ENCODE data around the gene CXCL14. TPM values are rescaled to one million over a fixed set of nuclear protein-coding genes. Genes with fewer than 3 reads are reported as not detected.
A peak's percentile ranks its signal among the peaks of the same experiment; 100 is the strongest.
"Not testable (repeated sequence)": the region's sequence is repeated elsewhere in the genome, so short reads cannot be mapped to it uniquely, and the experiment has no call there.

Gene CXCL14
- total RNA-seq, 1 donor from 2014 or later = 0.26 TPM

GRCh38 chr5:135535420-135535819 lies 43.4 kb downstream of the CXCL14 start:
- Histone ChIP-seq H3K27me3 (ENCODE audit: control insufficient read depth, insufficient read depth, low read length) (peaks cover 67% of the 10 kb centered on the region), H3K4me3 (ENCODE audit: low read depth, low read length) (no peak overlapping the region), H3K36me3 (ENCODE audit: control insufficient read depth, insufficient read depth, low read length) (no peaks in the 10 kb centered on the region)
- no peak for DNase-seq (ENCODE audit: low read depth)
- FAIRE-seq = no peak
- TF ChIP-seq, protein P1, sequence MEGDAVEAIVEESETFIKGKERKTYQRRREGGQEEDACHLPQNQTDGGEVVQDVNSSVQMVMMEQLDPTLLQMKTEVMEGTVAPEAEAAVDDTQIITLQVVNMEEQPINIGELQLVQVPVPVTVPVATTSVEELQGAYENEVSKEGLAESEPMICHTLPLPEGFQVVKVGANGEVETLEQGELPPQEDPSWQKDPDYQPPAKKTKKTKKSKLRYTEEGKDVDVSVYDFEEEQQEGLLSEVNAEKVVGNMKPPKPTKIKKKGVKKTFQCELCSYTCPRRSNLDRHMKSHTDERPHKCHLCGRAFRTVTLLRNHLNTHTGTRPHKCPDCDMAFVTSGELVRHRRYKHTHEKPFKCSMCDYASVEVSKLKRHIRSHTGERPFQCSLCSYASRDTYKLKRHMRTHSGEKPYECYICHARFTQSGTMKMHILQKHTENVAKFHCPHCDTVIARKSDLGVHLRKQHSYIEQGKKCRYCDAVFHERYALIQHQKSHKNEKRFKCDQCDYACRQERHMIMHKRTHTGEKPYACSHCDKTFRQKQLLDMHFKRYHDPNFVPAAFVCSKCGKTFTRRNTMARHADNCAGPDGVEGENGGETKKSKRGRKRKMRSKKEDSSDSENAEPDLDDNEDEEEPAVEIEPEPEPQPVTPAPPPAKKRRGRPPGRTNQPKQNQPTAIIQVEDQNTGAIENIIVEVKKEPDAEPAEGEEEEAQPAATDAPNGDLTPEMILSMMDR (IDR thresholded peaks at IDR 0.05; ENCODE audit: insufficient read depth, low read length, severe bottlenecking) = no peak

DNA sequence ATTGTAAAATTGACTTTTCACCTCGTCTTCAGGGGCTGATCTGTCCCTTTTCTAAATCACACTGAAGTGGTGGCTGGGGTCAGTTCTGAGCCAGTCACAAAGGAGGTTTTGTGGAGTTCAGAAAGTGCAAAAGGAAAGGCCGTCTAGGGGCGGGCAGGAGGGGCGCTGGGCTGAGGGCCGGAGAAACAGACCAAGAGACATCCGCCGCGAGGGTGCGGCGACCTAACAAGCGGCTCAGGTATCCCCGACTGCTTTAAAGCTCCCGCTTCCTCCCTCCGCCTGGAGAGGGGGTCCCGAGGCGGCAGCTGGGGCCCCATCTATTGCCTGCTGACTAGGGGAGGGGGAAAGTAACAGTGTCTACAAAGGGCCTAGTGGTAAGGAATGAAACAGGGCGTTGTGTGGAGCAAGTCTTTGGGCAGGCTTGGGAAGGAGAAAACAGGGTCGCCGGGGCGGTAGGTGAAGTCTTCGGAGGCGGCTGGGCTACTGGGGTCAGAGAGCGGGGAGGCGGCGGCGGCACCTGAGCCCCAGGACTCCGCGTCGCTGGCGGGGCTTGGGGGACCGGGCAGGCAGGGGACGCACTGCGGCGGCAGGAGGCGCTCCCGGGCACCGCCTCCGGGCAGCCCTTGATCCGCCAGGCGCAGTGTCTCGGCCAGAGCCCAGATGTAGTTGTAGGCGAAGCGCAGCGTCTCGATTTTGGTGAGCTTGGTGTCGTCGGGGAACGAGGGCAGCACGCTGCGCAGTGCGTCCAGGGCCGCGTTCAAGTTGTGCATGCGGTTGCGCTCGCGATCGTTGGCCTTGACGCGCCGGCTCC lies 44.0 kb downstream of the CXCL14 start:
- H3K27me3 ChIP-seq (ENCODE audit: control insufficient read depth, insufficient read depth, low read length) = peaks cover 64% of the 10 kb centered on the region
- H3K4me3 ChIP-seq (ENCODE audit: low read depth, low read length) = no peak overlapping the region
- TF ChIP-seq, protein P1 (IDR thresholded peaks at IDR 0.05; ENCODE audit: insufficient read depth, low read length, severe bottlenecking) = peak; percentile 33
- DNase-seq (ENCODE audit: low read depth) (no peak), FAIRE-seq (no peak)
- H3K36me3 ChIP-seq (ENCODE audit: control insufficient read depth, insufficient read depth, low read length) = no peaks in the 10 kb centered on the region

DNA sequence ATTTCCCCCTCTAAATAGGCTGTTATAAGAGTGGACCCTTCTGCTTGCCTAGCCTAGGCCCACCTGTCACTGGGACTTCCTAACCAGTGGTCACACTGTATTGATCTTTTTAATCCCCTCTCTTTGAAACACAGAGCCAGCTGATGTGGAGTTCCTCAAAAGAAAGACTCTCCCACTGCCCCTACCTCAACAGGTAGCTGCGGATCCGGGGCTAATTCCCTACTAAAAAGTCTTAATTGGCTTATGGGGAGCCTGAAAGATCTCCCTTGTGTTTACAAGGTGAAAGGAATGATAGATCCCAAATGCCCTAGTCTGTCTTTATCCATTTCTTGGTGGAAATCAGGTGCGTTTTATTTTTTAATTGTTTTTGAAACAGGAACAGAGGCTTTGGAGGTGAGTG lies 45.0 kb downstream of the CXCL14 start:
- FAIRE-seq = no peak
- Histone ChIP-seq H3K4me3 (ENCODE audit: low read depth, low read length) (no peak overlapping the region), H3K36me3 (ENCODE audit: control insufficient read depth, insufficient read depth, low read length) (no peaks in the 10 kb centered on the region), H3K27me3 (ENCODE audit: control insufficient read depth, insufficient read depth, low read length) (peaks cover 60% of the 10 kb centered on the region)
- no peak for DNase-seq (ENCODE audit: low read depth)
- TF ChIP-seq, protein P1 (IDR thresholded peaks at IDR 0.05; ENCODE audit: insufficient read depth, low read length, severe bottlenecking) = no peak

DNA sequence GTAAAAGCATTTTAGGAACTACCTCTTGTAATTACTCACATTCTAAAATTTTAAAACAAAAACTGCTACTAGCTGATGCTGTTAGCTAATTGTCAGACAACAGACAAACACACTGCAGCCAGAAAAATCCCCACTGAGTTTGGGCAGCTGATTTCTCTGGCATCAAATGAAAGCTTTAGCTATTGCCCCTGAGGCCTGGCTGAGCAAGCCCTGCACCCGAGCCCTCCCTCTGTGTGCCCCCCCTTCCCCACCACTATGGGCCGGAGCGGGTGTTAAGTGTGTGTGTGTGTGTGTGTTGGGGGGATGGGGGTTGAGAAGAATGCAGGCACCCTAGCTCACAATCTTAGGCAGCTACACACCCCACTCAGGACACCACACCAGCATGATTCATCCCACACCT lies 45.5 kb downstream of the CXCL14 start:
- DNase-seq (ENCODE audit: low read depth) = no peak
- TF ChIP-seq, protein P1 (IDR thresholded peaks at IDR 0.05; ENCODE audit: insufficient read depth, low read length, severe bottlenecking) = no peak
- no peaks in the 10 kb centered on the region for H3K36me3 ChIP-seq (ENCODE audit: control insufficient read depth, insufficient read depth, low read length)
- no peak for FAIRE-seq
- peaks cover 61% of the 10 kb centered on the region for H3K27me3 ChIP-seq (ENCODE audit: control insufficient read depth, insufficient read depth, low read length)
- no peak overlapping the region for H3K4me3 ChIP-seq (ENCODE audit: low read depth, low read length)

DNA sequence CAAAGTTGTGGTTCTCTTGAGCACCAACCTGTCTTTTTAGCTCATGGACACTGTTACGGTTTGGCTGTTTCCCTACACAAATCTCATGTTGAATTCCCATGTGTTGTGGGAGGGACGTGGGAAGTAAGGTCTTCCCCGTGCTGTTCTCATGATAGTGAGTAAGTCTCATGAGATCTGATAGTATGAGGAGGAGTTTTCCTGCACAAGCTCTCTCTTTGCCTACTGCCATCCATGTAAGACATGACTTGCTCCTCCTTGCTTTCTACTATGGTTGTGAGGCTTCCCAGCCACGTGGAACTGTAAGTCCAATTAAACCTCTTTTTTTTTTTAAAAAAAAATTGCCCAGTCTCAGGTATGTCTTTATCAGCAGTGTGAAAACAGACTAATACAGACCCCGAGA lies 49.2 kb downstream of the CXCL14 start:
- not testable (repeated sequence) for DNase-seq (ENCODE audit: low read depth); H3K36me3 ChIP-seq (ENCODE audit: control insufficient read depth, insufficient read depth, low read length); FAIRE-seq; H3K4me3 ChIP-seq (ENCODE audit: low read depth, low read length)
- H3K27me3 ChIP-seq (ENCODE audit: control insufficient read depth, insufficient read depth, low read length) = peaks cover 37% of the 10 kb centered on the region

DNA sequence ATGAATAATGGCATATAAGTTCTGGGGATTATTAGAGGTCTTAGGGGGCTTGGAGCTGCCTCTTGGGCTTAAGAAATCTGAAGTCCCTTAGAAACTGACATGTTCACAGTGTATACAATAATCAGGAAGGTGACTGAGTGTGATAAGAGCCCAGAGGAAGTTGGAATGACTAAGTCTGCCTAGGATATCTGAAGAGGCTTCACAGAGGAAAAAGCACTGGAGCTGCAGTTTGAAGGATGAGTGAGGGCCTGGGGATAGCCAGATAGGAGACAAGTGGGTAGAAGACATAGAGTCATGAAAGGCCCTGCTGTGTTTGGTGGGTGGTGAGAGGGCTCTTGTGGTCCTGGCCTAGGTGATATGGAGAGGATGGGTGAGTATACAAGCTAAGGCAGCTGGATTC lies 51.9 kb downstream of the CXCL14 start:
- TF ChIP-seq, protein P1 (IDR thresholded peaks at IDR 0.05; ENCODE audit: insufficient read depth, low read length, severe bottlenecking) = no peak
- no peak for FAIRE-seq
- DNase-seq (ENCODE audit: low read depth) = peak; percentile 18
- H3K36me3 ChIP-seq (ENCODE audit: control insufficient read depth, insufficient read depth, low read length) = no peaks in the 10 kb centered on the region
- H3K4me3 ChIP-seq (ENCODE audit: low read depth, low read length) = no peak overlapping the region
- peaks cover 17% of the 10 kb centered on the region for H3K27me3 ChIP-seq (ENCODE audit: control insufficient read depth, insufficient read depth, low read length)

Measured in bronchial epithelial cell (primary cell).